Stimulated activated naive CD8-positive, alpha-beta T cell treated with anti-CD3 and anti-CD28 coated beads, Interleukin-15, amount 100 ng/mL, for 72 hours (primary cell): ENCODE data around the gene EPAS1.
A peak's percentile ranks its signal among the peaks of the same experiment; 100 is the strongest.

Source experiments
- ATAC-seq: fragments of 150-1000 bp; cut with Tn5 transposase; 2 replicates; pipeline ENCODE4 v1.10.0; 2021; ENCODE audit warnings: mild to moderate bottlenecking, moderate library complexity
- DNase-seq, 2 donors: peaks; one replicate each; pipeline ENCODE4 v3.0.0; 2021 to 2022
- H3K27ac Mint-ChIP-seq, 2 donors: one replicate each; pipeline ENCODE4 v1.8.0; 2022; ENCODE audit warnings: mild to moderate bottlenecking in 2 of 2, mixed read lengths in 2 of 2, moderate library complexity in 2 of 2
- H3K27me3 Mint-ChIP-seq: one replicate; pipeline ENCODE4 v1.8.0; 2022; ENCODE audit warnings: mixed read lengths
- H3K4me1 Mint-ChIP-seq: one replicate; pipeline ENCODE4 v1.8.0; 2022; ENCODE audit warnings: mild to moderate bottlenecking, mixed read lengths
- H3K4me3 Mint-ChIP-seq, 2 donors: one replicate each; pipeline ENCODE4 v1.8.0; 2022; ENCODE audit warnings: mild to moderate bottlenecking in 2 of 2, mixed read lengths in 2 of 2, moderate library complexity in 1 of 2
- H3K9me3 Mint-ChIP-seq, 2 donors: one replicate each; pipeline ENCODE4 v1.8.0; 2022; ENCODE audit warnings: mixed read lengths in 2 of 2

EPAS1 gene

GRCh38 chr2:46382331-46383112 is 85.3 kb downstream of the EPAS1 start:
- H3K4me3 Mint-ChIP-seq = no peak overlapping the region
- H3K4me1 Mint-ChIP-seq = no peaks in the 10 kb centered on the region
- H3K27ac Mint-ChIP-seq = peak overlapping the region in 1 of 2 donors; percentile 28
- no peaks in the 10 kb centered on the region for H3K27me3 Mint-ChIP-seq
- DNase-seq (no peak), ATAC-seq (no peak)
- no peaks in the 10 kb centered on the region for H3K9me3 Mint-ChIP-seq

GRCh38 chr2:46383113-46383395 is 85.8 kb downstream of the EPAS1 start:
- no peak for DNase-seq

GRCh38 chr2:46383784-46384456 is 86.7 kb downstream of the EPAS1 start:
- H3K27ac Mint-ChIP-seq = peak overlapping the region in 1 of 2 donors; percentile 28
- DNase-seq (no peak), ATAC-seq (no peak)
- H3K27me3 Mint-ChIP-seq = no peaks in the 10 kb centered on the region
- H3K4me1 Mint-ChIP-seq = no peaks in the 10 kb centered on the region
- H3K4me3 Mint-ChIP-seq = no peak overlapping the region
- no peaks in the 10 kb centered on the region for H3K9me3 Mint-ChIP-seq

More at GRCh38 chr2:46383113-46383395, 85.8 kb downstream of the EPAS1 start:
- Mint-ChIP-seq H3K4me3 (no peak overlapping the region), H3K4me1 (no peaks in the 10 kb centered on the region), H3K27me3 (no peaks in the 10 kb centered on the region), H3K9me3 (no peaks in the 10 kb centered on the region), H3K27ac (no peak overlapping the region)
- no peak for ATAC-seq

GRCh38 chr2:46384457-46384815 is 87.2 kb downstream of the EPAS1 start:
- ATAC-seq = no peak
- no peaks in the 10 kb centered on the region for H3K4me1 Mint-ChIP-seq
- no peaks in the 10 kb centered on the region for H3K27me3 Mint-ChIP-seq
- H3K27ac Mint-ChIP-seq = peak overlapping the region in 1 of 2 donors; percentile 28
- no peak overlapping the region for H3K4me3 Mint-ChIP-seq
- DNase-seq = no peak
- no peaks in the 10 kb centered on the region for H3K9me3 Mint-ChIP-seq

GRCh38 chr2:46385786-46386577 is 88.8 kb downstream of the EPAS1 start:
- Mint-ChIP-seq H3K4me3 (no peak overlapping the region), H3K27ac (no peak overlapping the region), H3K27me3 (no peaks in the 10 kb centered on the region), H3K9me3 (no peaks in the 10 kb centered on the region), H3K4me1 (no peaks in the 10 kb centered on the region)
- DNase-seq (no peak), ATAC-seq (no peak)

GRCh38 chr2:46386763-46387162 is 89.6 kb downstream of the EPAS1 start:
- Mint-ChIP-seq H3K27ac (no peak overlapping the region), H3K27me3 (no peaks in the 10 kb centered on the region), H3K9me3 (no peaks in the 10 kb centered on the region), H3K4me3 (no peak overlapping the region), H3K4me1 (no peaks in the 10 kb centered on the region)
- DNase-seq (no peak), ATAC-seq (no peak)

- no peaks in the 10 kb centered on the region for H3K9me3 Mint-ChIP-seq
- H3K27ac Mint-ChIP-seq = no peak overlapping the region
- ATAC-seq (no peak), DNase-seq (no peak)
- no peaks in the 10 kb centered on the region for H3K4me1 Mint-ChIP-seq
- peaks cover 2% of the 10 kb centered on the region for H3K27me3 Mint-ChIP-seq
- H3K4me3 Mint-ChIP-seq = no peak overlapping the region
Measured at GRCh38 chr2:46387292-46387691, 90.1 kb downstream of the EPAS1 start.

- Mint-ChIP-seq H3K4me3 (no peak overlapping the region), H3K27me3 (peaks cover 8% of the 10 kb centered on the region), H3K9me3 (no peaks in the 10 kb centered on the region), H3K27ac (no peak overlapping the region), H3K4me1 (no peaks in the 10 kb centered on the region)
- ATAC-seq (no peak), DNase-seq (no peak)
Measured at GRCh38 chr2:46387886-46388515, 90.8 kb downstream of the EPAS1 start.

GRCh38 chr2:46388881-46389280 is 91.7 kb downstream of the EPAS1 start:
- Mint-ChIP-seq H3K4me3 (no peak overlapping the region), H3K4me1 (no peaks in the 10 kb centered on the region), H3K27ac (no peak overlapping the region), H3K27me3 (peaks cover 8% of the 10 kb centered on the region), H3K9me3 (no peaks in the 10 kb centered on the region)
- DNase-seq (no peak), ATAC-seq (no peak)

- no peak for ATAC-seq
Measured at GRCh38 chr2:46389417-46389916, 92.3 kb downstream of the EPAS1 start.

GRCh38 chr2:46390036-46390435 is 92.8 kb downstream of the EPAS1 start:
- ATAC-seq = no peak
- DNase-seq = no peak

More at GRCh38 chr2:46389417-46389916, 92.3 kb downstream of the EPAS1 start:
- Mint-ChIP-seq H3K4me3 (no peak overlapping the region), H3K4me1 (no peaks in the 10 kb centered on the region), H3K27me3 (peaks cover 8% of the 10 kb centered on the region), H3K9me3 (no peaks in the 10 kb centered on the region), H3K27ac (peak overlapping the region; percentile 30 to 39)
- no peak for DNase-seq

GRCh38 chr2:46390901-46391395 is 93.7 kb downstream of the EPAS1 start:
- H3K27ac Mint-ChIP-seq = no peak overlapping the region
- DNase-seq = no peak
- no peak for ATAC-seq
- peaks cover 8% of the 10 kb centered on the region for H3K27me3 Mint-ChIP-seq
- peaks cover 9% of the 10 kb centered on the region for H3K4me1 Mint-ChIP-seq
- no peaks in the 10 kb centered on the region for H3K9me3 Mint-ChIP-seq
- H3K4me3 Mint-ChIP-seq = no peak overlapping the region

More at GRCh38 chr2:46390036-46390435, 92.8 kb downstream of the EPAS1 start:
- Mint-ChIP-seq H3K27me3 (peaks cover 8% of the 10 kb centered on the region), H3K4me1 (peaks cover 4% of the 10 kb centered on the region), H3K4me3 (no peak overlapping the region), H3K27ac (peak overlapping the region in 1 of 2 donors; percentile 0), H3K9me3 (no peaks in the 10 kb centered on the region)

- H3K4me3 Mint-ChIP-seq = no peak overlapping the region
- ATAC-seq = no peak
- DNase-seq = no peak
- no peaks in the 10 kb centered on the region for H3K9me3 Mint-ChIP-seq
- peaks cover 8% of the 10 kb centered on the region for H3K27me3 Mint-ChIP-seq
- H3K4me1 Mint-ChIP-seq = peaks cover 9% of the 10 kb centered on the region
- no peak overlapping the region for H3K27ac Mint-ChIP-seq
Measured at GRCh38 chr2:46392561-46393346, 95.5 kb downstream of the EPAS1 start.

- H3K27me3 Mint-ChIP-seq = peaks cover 8% of the 10 kb centered on the region
- H3K4me3 Mint-ChIP-seq = no peak overlapping the region
- ATAC-seq (no peak), DNase-seq (no peak)
- no peak overlapping the region for H3K27ac Mint-ChIP-seq
- peaks cover 9% of the 10 kb centered on the region for H3K4me1 Mint-ChIP-seq
- no peaks in the 10 kb centered on the region for H3K9me3 Mint-ChIP-seq
Measured at GRCh38 chr2:46393347-46393820, 96.2 kb downstream of the EPAS1 start.
